ENCODE measurements around the gene ACOT9. TPM values are rescaled to one million over a fixed set of nuclear protein-coding genes. Genes with fewer than 3 reads are reported as not detected.

The ACOT9 gene
- total and polyA plus RNA-seq, 2 donors (not counting 3 experiments of a cell fraction or from before 2014, with no cell fraction given) = 38.4 to 83.1 TPM

- H4K20me1 ChIP-seq (replicated peaks; ENCODE audit: control insufficient read depth, extremely low read depth, insufficient read depth, low read length) = no peaks in the 10 kb centered on the region
- peaks cover 4% of the 10 kb centered on the region for H3K4me1 ChIP-seq (ENCODE audit: control insufficient read depth, extremely low read depth, insufficient read depth, low read length)
- TF ChIP-seq JUN (IDR thresholded peaks at IDR 0.05; ENCODE audit: borderline replicate concordance, insufficient read depth, insufficient read length, low read depth) (no peak), MYC (IDR thresholded peaks at IDR 0.05; ENCODE audit: low read depth, low read length) (no peak), EZH2 (IDR thresholded peaks at IDR 0.05; ENCODE audit: borderline replicate concordance, low read depth, low read length, severe bottlenecking) (no peak), GATA2 (IDR thresholded peaks at IDR 0.05; ENCODE audit: insufficient read depth, insufficient read length, low read depth, low read length) (no peak), MAX (IDR thresholded peaks at IDR 0.05; ENCODE audit: insufficient read depth, insufficient read length) (no peak), POLR2AphosphoS5 (IDR thresholded peaks at IDR 0.05; ENCODE audit: insufficient read depth, low read depth, low read length) (no peak), POLR2A (IDR thresholded peaks at IDR 0.05; ENCODE audit: low read depth, low read length) (no peak)
- BruUV-seq (replicated peaks) = no TSS peak
- no peak overlapping the region for H2AFZ ChIP-seq (ENCODE audit: low read depth, low read length)
- DNase-seq (ENCODE audit: low read depth, low spot score) (no peak), FAIRE-seq (peak; percentile 8)
- CTCF ChIA-PET = interaction anchor here (1.2 kb wide), 1 partner anchor 166 kb away, joined by 6 read pairs; no protein-coding TSS in a partner anchor
- peaks cover 66% of the 10 kb centered on the region for H3K79me2 ChIP-seq (ENCODE audit: control insufficient read depth, insufficient read depth, low read length)
- intact Hi-C loops (cut with micrococcal nuclease) (no loop called here), dilution Hi-C loops (cut with MboI; ENCODE audit: extremely low pct_ligation_motif_present, low sequenced_read_pairs) (no loop called here)
- H3K9ac ChIP-seq (replicated peaks; ENCODE audit: extremely low read depth, insufficient read depth, low read length) = no peak overlapping the region
- H3K9me1 ChIP-seq (replicated peaks; ENCODE audit: control insufficient read depth, extremely low read depth, insufficient read depth, low read length) = no peaks in the 10 kb centered on the region
- no peaks in the 10 kb centered on the region for H3K9me3 ChIP-seq (replicated peaks; ENCODE audit: control insufficient read depth, insufficient read depth, low read length)
- H3K36me3 ChIP-seq (ENCODE audit: control insufficient read depth in 2 of 2, extremely low read depth in 1 of 2, insufficient read depth in 2 of 2, low read length in 2 of 2) = no peaks in the 10 kb centered on the region
- no peak overlapping the region for H3K27ac ChIP-seq (ENCODE audit: insufficient read depth, low read depth, low read length)
- POLR2A ChIA-PET = no interaction called here
- H3K4me2 ChIP-seq (ENCODE audit: insufficient read depth, low read length) = no peak overlapping the region
- no peaks in the 10 kb centered on the region for H3K27me3 ChIP-seq (ENCODE audit: control insufficient read depth in 2 of 2, insufficient read depth in 2 of 2, low read length in 2 of 2)
- no peak overlapping the region for H3K4me3 ChIP-seq (replicated peaks in 1 of 3; ENCODE audit: insufficient read depth in 1 of 3, low read depth in 1 of 3, low read length in 3 of 3)
Observed at GRCh38 chrX:23736030-23736429, 7.0 kb downstream of the ACOT9 start.

GRCh38 chrX:23732704-23733103 is 10.4 kb downstream of the ACOT9 start:
- Histone ChIP-seq H3K9ac (replicated peaks; ENCODE audit: extremely low read depth, insufficient read depth, low read length) (no peak overlapping the region), H3K4me3 (replicated peaks in 1 of 3; ENCODE audit: insufficient read depth in 1 of 3, low read depth in 1 of 3, low read length in 3 of 3) (no peak overlapping the region), H3K4me2 (ENCODE audit: insufficient read depth, low read length) (no peak overlapping the region), H4K20me1 (replicated peaks; ENCODE audit: control insufficient read depth, extremely low read depth, insufficient read depth, low read length) (no peaks in the 10 kb centered on the region), H3K9me1 (replicated peaks; ENCODE audit: control insufficient read depth, extremely low read depth, insufficient read depth, low read length) (no peaks in the 10 kb centered on the region), H3K27me3 (ENCODE audit: control insufficient read depth in 2 of 2, insufficient read depth in 2 of 2, low read length in 2 of 2) (no peaks in the 10 kb centered on the region), H3K27ac (ENCODE audit: insufficient read depth, low read depth, low read length) (no peak overlapping the region), H3K9me3 (replicated peaks; ENCODE audit: control insufficient read depth, insufficient read depth, low read length) (no peaks in the 10 kb centered on the region), H3K4me1 (ENCODE audit: control insufficient read depth, extremely low read depth, insufficient read depth, low read length) (peaks cover 10% of the 10 kb centered on the region), H3K79me2 (ENCODE audit: control insufficient read depth, insufficient read depth, low read length) (peaks cover 47% of the 10 kb centered on the region), H3K36me3 (ENCODE audit: control insufficient read depth in 2 of 2, extremely low read depth in 1 of 2, insufficient read depth in 2 of 2, low read length in 2 of 2) (no peaks in the 10 kb centered on the region), H2AFZ (ENCODE audit: low read depth, low read length) (no peak overlapping the region)
- CTCF ChIA-PET = interaction anchor here (1.0 to 1.7 kb wide), 2 partner anchors 50 to 169 kb away, joined by 3 to 7 read pairs; partner anchors contain the start of gene SAT1
- FAIRE-seq = no peak
- dilution Hi-C loops (cut with MboI; ENCODE audit: extremely low pct_ligation_motif_present, low sequenced_read_pairs) (no loop called here), intact Hi-C loops (cut with micrococcal nuclease) (no loop called here)
- BruUV-seq (replicated peaks) = no TSS peak
- TF ChIP-seq MAX (IDR thresholded peaks at IDR 0.05; ENCODE audit: insufficient read depth, insufficient read length) (no peak), CTCF (IDR thresholded peaks at IDR 0.05; ENCODE audit: extremely low read depth in 1 of 2, insufficient read depth in 1 of 2, low read depth in 1 of 2, low read length in 2 of 2) (no peak), GATA2 (IDR thresholded peaks at IDR 0.05; ENCODE audit: insufficient read depth, insufficient read length, low read depth, low read length) (no peak), MYC (IDR thresholded peaks at IDR 0.05; ENCODE audit: low read depth, low read length) (no peak), POLR2A (IDR thresholded peaks at IDR 0.05; ENCODE audit: low read depth, low read length) (no peak), JUN (IDR thresholded peaks at IDR 0.05; ENCODE audit: borderline replicate concordance, insufficient read depth, insufficient read length, low read depth) (no peak), POLR2AphosphoS5 (IDR thresholded peaks at IDR 0.05; ENCODE audit: insufficient read depth, low read depth, low read length) (no peak), EZH2 (IDR thresholded peaks at IDR 0.05; ENCODE audit: borderline replicate concordance, low read depth, low read length, severe bottlenecking) (no peak), FOS (IDR thresholded peaks at IDR 0.05; ENCODE audit: borderline replicate concordance, insufficient read depth, low read length) (no peak)
- POLR2A ChIA-PET = no interaction called here
- no peak for DNase-seq (ENCODE audit: low read depth, low spot score)
